GM21390 (cell line): ENCODE measurements around the gene TMEM11.
"Not testable (repeated sequence)": the region's sequence is repeated elsewhere in the genome, so short reads cannot be mapped to it uniquely, and the experiment has no call there.

Source experiments
- ATAC-seq: cut with Tn5 transposase; IDR thresholded peaks from one replicate; pipeline ENCODE4 v1.9.1; 2021; ENCODE audit not compliant: unreplicated experiment

The TMEM11 gene

GRCh38 chr17:21212826-21213637, 929 bp downstream of the TMEM11 start:
- ATAC-seq = no peak

GRCh38 chr17:21211825-21212479, 2.0 kb downstream of the TMEM11 start:
- ATAC-seq = no peak

- ATAC-seq = no peak
These were observed 3.4 kb downstream of the TMEM11 start for GRCh38 chr17:21210411-21211076.

- ATAC-seq = no peak
These were observed 4.3 kb downstream of the TMEM11 start for GRCh38 chr17:21209511-21210175.

GRCh38 chr17:21208352-21208751, 5.6 kb downstream of the TMEM11 start:
- no peak for ATAC-seq

- no peak for ATAC-seq
These were observed 9.0 kb downstream of the TMEM11 start for GRCh38 chr17:21204935-21205334.

- no peak for ATAC-seq
These were observed 11.4 kb downstream of the TMEM11 start for GRCh38 chr17:21202512-21202911.

- ATAC-seq = no peak
These were observed 12.1 kb downstream of the TMEM11 start for GRCh38 chr17:21201874-21202273.

- no peak for ATAC-seq
These were observed 12.7 kb downstream of the TMEM11 start for GRCh38 chr17:21201298-21201595.

GRCh38 chr17:21200590-21201297, 13.2 kb downstream of the TMEM11 start:
- no peak for ATAC-seq

GRCh38 chr17:21199856-21200255, 14.1 kb downstream of the TMEM11 start:
- ATAC-seq = no peak

- no peak for ATAC-seq
These were observed 14.7 kb downstream of the TMEM11 start for GRCh38 chr17:21199311-21199710.

GRCh38 chr17:21198411-21198810, 15.6 kb downstream of the TMEM11 start:
- no peak for ATAC-seq

GRCh38 chr17:21196126-21196525, 17.8 kb downstream of the TMEM11 start:
- no peak for ATAC-seq

- ATAC-seq = no peak
These were observed 19.3 kb downstream of the TMEM11 start for GRCh38 chr17:21194703-21195102.

GRCh38 chr17:21194226-21194625, 19.7 kb downstream of the TMEM11 start:
- ATAC-seq = no peak

GRCh38 chr17:21193031-21193430, 20.9 kb downstream of the TMEM11 start:
- no peak for ATAC-seq

- not testable (repeated sequence) for ATAC-seq
These were observed 21.5 kb downstream of the TMEM11 start for GRCh38 chr17:21192414-21192813.

- no peak for ATAC-seq
These were observed 22.3 kb downstream of the TMEM11 start for GRCh38 chr17:21191698-21192097.

- ATAC-seq = no peak
These were observed 23.9 kb downstream of the TMEM11 start for GRCh38 chr17:21190078-21190477.

GRCh38 chr17:21189361-21189760, 24.6 kb downstream of the TMEM11 start:
- ATAC-seq = no peak
